Stimulated activated CD8-positive, alpha-beta memory T cell treated with anti-CD3 and anti-CD28 coated beads, Interleukin-12 subunit alpha, Interleukin-12 subunit beta, amount 100 ng/mL, for 1 hour (primary cell): ENCODE results near the gene VWCE.
"Not testable (repeated sequence)": the region's sequence is repeated elsewhere in the genome, so short reads cannot be mapped to it uniquely, and the experiment has no call there.

Source experiments
- DNase-seq: peaks from one replicate; pipeline ENCODE4 v3.0.0-alpha.2; 2020; ENCODE audit warnings: low read depth

Gene VWCE

DNA sequence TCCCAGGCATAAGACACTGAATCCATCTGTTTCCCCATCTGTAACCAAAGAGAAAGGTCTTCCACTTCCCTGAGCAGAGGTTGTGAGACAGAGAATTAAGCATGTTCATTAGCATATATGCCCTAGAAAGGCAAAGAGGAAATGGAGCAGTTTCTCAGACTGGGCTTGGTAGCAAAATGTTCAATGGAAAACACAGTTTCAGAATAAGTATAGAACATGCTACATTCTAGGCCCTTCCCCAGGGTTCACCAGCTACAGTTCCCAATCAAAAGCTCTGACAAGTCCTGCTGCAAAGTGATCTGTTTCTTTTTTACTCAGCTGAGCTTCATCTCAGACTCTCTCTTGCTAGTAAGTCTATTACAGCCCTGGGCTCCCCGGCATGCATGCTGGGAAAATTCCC, 42.8 kb downstream of the VWCE start:
- DNase-seq = not testable (repeated sequence)

- not testable (repeated sequence) for DNase-seq
Measured at GRCh38 chr11:61250796-61251765, 44.0 kb downstream of the VWCE start.

DNA sequence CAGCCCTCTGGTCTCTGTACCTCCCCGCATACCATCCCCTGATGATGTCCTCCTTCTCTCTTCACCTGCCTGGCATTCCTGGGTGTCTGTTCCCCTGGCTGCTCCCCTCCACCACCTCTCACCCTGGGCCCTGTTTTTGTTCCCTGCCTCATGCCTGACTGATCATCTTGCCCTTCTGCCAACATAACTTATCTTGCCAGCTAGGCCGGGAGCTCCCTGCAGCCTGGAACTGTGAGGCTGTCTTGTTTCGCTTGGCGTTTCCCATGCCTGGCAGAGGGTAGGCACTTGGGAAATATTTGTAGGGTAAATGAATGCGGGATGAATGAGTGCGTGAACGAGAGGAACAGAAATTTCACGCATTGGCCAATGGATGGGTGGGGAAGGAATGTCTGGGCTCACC, 45.9 kb downstream of the VWCE start:
- DNase-seq = not testable (repeated sequence)

DNA sequence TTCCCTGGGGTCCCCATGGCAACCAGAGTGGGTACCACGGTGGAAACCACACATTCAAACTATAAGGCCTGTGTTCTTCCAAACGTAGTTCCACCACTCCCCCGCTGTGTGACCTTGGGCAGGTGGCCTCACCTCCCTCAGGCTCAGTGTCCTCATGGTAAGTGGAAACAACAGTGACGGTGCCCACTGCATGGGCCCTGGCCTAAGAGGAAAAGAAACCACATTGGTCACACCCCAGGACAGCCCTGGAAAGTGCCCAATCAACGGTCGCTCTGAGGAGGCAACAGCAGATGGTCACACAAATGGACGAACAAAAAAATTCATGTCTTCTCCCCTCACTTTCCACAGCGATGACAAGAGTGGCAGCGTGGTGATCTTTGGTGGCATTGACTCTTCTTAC, 47.0 kb downstream of the VWCE start:
- not testable (repeated sequence) for DNase-seq

DNA sequence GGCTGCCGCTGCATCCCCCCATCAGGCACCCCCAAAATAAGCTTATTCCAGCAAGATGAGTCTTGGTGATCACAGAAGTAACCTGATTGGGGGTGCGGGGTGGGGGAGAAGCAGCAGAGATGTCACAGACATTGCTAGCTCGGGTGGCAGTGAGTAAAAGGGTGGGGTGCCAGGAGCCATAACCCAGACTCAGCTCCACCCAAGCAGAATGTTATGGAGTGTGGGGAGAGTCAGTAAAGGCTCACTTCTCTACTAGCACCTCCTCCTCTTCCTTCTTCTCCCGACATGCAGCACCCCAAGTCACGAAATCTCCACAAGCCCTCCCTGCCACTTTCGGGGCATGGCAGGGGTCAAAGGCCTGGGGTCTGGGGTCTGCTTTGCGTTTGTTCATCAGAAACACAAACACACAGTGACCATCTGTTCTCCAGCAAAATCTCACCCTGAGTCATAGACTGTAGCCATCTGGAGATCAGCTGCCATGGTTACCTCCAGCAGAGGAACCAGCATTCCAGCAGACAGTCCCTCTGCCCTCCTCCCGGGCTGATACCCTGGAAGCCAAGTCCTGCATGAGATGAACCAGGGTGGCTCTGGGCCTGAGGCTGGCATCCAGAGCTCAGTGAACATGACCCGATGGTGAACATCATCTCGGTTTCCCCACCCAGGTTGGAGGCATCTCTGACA, 49.7 kb downstream of the VWCE start:
- not testable (repeated sequence) for DNase-seq

GRCh38 chr11:61241526-61241925, 53.6 kb downstream of the VWCE start:
- DNase-seq = not testable (repeated sequence)

- DNase-seq = not testable (repeated sequence)
Measured at GRCh38 chr11:61240875-61241274, 54.2 kb downstream of the VWCE start, which contains the start of gene PGA5. Gene PGA5 (plus strand): TSS chr11:61241175. CDS start chr11:61241227, 52 bp downstream.

DNA sequence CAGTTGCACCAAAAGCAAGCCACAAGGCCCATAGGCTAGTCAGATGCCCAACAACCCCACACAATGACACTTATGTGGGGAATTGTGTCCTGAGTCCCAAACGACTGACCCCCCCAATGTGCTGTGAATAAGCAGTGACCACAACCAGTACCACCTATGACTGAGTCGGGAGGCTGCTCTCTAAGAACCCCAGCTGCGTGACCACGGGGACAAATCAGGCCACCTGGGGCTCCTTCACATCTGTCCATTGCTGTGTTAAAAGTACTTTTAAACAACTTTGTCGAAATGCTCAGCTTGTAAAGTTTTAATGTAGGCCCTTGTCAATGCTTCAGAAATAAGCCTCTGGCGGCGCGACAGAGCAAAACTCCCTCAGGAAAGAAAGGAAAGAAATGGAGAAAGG, 54.8 kb downstream of the VWCE start:
- DNase-seq = not testable (repeated sequence)

GRCh38 chr11:61237130-61237529, 58.0 kb downstream of the VWCE start:
- not testable (repeated sequence) for DNase-seq

GRCh38 chr11:61232548-61233145, 62.5 kb downstream of the VWCE start:
- DNase-seq = not testable (repeated sequence)

GRCh38 chr11:61231585-61231984, 63.5 kb downstream of the VWCE start:
- not testable (repeated sequence) for DNase-seq

DNA sequence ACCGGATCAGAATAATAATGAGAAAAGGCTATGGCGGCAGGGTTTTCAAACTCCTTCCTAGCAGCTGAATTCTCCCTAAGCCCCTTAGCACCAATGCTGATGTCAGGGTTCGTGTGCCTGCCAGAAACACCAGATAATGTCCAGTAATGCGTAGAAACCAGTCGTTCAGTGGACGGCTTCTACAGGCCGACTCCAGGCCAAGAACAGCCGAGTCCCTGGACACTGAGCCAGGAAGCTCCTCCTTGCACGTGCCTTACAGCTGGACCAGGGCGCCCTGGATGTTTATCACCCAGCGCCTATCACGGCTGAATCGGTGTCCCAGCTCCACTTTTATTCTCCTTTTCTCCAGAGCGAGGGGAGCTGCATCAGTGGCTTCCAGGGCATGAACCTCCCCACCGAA, 64.1 kb downstream of the VWCE start:
- not testable (repeated sequence) for DNase-seq

- not testable (repeated sequence) for DNase-seq
Measured at GRCh38 chr11:61229458-61229857, 65.7 kb downstream of the VWCE start.

- not testable (repeated sequence) for DNase-seq
Measured at GRCh38 chr11:61226457-61227137, 68.5 kb downstream of the VWCE start.

DNA sequence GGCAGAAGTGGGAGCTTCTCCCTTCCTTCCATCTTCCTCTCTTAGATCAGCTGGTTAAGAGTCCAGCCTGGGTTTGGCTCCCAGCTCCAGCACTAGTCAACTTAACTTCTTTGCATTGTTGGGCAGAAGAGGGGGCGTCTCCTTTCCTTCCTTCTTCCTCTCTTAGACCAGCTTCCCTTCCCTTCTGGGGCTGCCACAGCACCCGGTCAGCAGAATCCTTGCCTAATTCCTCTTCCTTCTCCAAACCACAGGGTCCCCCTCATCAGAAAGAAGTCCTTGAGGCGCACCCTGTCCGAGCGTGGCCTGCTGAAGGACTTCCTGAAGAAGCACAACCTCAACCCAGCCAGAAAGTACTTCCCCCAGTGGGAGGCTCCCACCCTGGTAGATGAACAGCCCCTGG, 72.4 kb downstream of the VWCE start:
- DNase-seq = not testable (repeated sequence)

DNA sequence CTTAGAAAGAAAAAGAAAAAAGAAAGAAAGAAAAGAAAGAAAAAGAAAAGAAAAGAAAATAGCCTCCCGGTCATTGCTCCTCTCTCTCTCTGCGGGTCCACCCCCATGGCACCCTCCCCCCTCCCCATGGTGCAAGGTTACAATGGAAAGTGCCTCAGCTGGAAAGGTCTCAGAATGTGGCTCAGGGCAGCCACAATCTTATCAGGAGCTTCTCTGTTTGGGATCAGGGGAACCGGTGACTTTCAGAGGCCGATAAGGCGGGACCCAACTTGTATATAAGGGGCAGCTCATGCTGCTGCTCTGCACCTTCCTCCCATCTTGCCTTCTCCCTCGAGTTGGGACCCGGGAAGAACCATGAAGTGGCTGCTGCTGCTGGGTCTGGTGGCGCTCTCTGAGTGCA, 73.1 kb downstream of the VWCE start, which contains the start of gene PGA4:
Gene PGA4 (plus strand): TSS at position 301 of the 400 bp plus-strand sequence. CDS start 54 bp downstream, at position 355.
- DNase-seq = not testable (repeated sequence)

DNA sequence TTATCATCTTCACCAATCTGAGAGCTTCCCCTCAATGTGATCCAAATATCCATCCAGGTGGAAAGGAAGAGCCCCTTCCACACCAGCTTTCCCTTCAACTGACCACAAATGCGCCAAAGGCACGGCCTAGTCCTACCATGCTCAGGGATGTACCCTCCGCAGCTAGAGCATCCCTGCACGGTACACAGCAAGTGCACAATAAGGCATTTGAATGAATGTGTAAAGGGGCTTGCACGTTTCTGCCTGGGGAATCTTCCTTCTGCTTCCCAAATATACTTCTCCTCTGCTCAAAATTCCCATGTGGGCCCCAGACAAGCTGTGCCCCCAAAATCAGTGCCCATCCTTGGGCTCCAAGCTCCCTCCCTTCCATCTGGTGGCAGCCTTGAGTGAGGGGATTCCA, 76.1 kb downstream of the VWCE start:
- DNase-seq = not testable (repeated sequence)

DNA sequence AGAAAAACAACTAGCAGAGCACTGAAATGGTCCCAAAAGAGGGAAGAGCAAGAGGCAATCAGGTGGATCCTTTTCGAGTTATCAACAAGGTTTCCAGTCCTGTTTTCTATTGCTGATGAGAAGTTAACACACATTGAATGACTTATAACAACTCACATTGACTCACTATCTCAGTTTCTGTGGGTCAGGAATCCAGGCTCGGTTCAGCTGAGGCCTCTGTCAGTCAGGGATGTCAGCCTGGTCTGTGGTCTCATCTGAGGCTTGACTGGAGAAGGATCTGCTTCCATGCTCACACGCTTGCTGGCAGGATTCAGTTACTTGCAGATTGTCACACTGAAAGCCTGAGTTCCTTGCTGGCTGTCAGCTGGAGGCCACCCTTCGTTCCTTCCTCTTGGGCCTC, 76.8 kb downstream of the VWCE start:
- DNase-seq = not testable (repeated sequence)

- not testable (repeated sequence) for DNase-seq
Measured at GRCh38 chr11:61213711-61214324, 81.3 kb downstream of the VWCE start.

GRCh38 chr11:61212202-61212601, 82.9 kb downstream of the VWCE start:
- DNase-seq = not testable (repeated sequence)

DNA sequence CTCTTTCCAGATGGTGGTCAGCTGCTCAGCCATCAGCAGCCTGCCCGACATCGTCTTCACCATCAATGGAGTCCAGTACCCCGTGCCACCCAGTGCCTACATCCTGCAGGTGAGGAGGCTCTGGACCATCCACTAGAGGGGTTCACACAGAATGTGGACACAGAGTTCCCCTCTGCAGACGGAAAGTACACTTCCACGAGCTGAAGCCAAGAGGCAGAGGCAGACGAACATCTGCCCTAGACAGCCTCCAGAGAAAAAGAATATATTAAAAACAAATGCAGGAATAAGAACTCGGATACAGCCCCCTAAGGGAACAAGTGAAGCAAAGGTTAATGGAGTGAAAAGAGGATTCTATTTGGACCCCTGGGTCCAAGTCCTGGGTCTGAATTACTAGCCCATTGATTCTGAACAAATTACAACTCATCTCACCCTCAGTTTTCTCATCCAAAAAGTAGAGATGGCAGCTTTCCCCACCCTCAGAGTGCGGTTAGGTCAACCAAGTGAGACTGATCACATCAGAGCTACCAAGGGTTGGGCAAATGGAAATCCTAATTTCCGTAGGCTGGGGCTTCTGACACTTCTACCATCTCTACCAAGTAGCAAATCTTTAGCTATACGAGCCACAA, 83.7 kb downstream of the VWCE start:
- DNase-seq = not testable (repeated sequence)
